ENCODE data around the gene NCL. TPM values are rescaled to one million over a fixed set of nuclear protein-coding genes. Genes with fewer than 3 reads are reported as not detected.
"Not testable (repeated sequence)": the region's sequence is repeated elsewhere in the genome, so short reads cannot be mapped to it uniquely, and the experiment has no call there.

Gene NCL
- total and polyA plus RNA-seq, 2 experiments from 2014 or later, result 222 to 527 TPM

DNA sequence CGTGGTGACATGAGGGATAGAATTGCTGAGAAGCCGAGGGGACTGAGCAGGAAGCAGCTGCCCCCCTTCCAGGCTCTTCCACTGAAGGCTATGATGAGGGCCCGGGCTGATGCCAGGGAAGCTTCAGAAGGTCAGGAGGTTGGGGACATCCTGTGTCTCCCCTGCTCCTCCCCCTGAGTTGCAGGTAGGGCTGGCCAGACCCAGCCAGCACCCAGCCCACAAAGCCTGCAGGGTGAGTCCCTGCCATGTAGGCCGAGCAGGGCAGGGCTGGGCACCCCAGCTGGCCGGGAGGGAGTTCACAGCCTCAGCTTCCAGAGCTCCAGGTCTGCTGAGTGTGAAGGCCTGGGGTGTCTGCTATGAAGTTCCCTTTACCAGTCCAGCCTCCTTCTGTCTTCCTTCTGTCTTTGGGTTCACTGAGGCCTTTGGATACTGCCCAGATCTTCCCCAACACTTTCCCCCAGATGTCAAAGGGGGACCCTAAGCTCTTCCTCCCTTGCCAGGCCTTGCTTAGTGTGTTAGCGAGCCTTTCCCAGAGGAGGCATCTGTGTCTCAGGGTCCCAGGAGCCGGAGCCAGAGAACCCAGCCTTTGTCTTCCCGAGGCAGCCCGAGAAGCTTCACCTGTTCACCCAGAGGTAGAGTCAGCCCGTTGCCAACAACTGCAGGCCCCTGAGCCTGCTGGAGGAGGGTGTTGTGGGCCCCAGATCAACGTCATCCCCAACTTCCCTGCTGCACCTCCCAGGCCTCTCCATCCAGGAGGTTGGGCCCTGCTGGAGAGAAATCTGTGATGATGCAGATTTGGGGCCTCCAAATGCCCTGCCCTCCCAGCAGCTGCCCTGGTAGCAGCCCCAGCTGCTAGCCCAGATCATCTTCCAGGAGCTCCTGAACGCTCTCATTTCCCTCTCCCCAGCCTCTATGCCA is 3.6 kb upstream of the NCL start:
- TF ChIP-seq, protein P1, sequence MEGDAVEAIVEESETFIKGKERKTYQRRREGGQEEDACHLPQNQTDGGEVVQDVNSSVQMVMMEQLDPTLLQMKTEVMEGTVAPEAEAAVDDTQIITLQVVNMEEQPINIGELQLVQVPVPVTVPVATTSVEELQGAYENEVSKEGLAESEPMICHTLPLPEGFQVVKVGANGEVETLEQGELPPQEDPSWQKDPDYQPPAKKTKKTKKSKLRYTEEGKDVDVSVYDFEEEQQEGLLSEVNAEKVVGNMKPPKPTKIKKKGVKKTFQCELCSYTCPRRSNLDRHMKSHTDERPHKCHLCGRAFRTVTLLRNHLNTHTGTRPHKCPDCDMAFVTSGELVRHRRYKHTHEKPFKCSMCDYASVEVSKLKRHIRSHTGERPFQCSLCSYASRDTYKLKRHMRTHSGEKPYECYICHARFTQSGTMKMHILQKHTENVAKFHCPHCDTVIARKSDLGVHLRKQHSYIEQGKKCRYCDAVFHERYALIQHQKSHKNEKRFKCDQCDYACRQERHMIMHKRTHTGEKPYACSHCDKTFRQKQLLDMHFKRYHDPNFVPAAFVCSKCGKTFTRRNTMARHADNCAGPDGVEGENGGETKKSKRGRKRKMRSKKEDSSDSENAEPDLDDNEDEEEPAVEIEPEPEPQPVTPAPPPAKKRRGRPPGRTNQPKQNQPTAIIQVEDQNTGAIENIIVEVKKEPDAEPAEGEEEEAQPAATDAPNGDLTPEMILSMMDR (IDR thresholded peaks at IDR 0.05; ENCODE audit: low read depth, low read length), result no peak
- peaks cover 1% of the 10 kb centered on the region for H3K36me3 ChIP-seq
- no peak overlapping the region for H3K27ac ChIP-seq
- H3K4me1 ChIP-seq (ENCODE audit: low read depth), result no peaks in the 10 kb centered on the region
- no peak overlapping the region for H3K4me3 ChIP-seq
- H3K9me3 ChIP-seq (ENCODE audit: low read depth), result no peaks in the 10 kb centered on the region
- DNase-seq (ENCODE audit: low read depth in 1 of 2, low spot score in 1 of 2), result no peak
- no peaks in the 10 kb centered on the region for H3K27me3 ChIP-seq

DNA sequence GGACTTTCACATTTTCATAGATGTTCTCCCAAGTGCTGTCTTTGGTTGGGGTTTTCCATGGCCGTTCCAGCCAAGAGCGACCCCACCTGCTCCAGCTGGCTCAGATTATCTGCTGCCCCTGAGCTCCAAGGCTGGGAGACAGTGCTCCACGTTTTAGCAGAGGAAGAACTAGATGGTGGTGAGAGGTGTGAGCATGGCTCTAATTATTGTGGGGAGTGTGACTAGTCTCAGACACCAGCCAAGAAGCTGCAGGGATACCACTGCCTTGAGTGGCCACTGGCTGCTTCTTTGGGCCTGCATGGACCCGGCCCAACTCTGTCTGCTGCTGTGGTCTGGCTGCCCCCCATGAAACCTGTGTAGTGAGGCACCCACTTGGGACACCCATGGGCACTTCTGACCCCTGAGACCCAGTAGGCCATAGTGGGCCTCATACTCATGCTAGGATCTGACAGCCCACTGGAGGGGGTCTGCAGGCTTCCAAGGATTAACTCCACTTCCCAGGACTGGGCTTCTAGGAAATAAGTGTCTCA is 2.8 kb upstream of the NCL start:
- no peak for DNase-seq (ENCODE audit: low read depth in 1 of 2, low spot score in 1 of 2)
- H3K9me3 ChIP-seq (ENCODE audit: low read depth), result no peaks in the 10 kb centered on the region
- H3K4me1 ChIP-seq (ENCODE audit: low read depth), result no peaks in the 10 kb centered on the region
- peaks cover 9% of the 10 kb centered on the region for H3K36me3 ChIP-seq
- TF ChIP-seq, protein P1 (IDR thresholded peaks at IDR 0.05; ENCODE audit: low read depth, low read length), result no peak
- H3K27me3 ChIP-seq, result no peaks in the 10 kb centered on the region
- H3K27ac ChIP-seq, result no peak overlapping the region
- H3K4me3 ChIP-seq, result no peak overlapping the region

DNA sequence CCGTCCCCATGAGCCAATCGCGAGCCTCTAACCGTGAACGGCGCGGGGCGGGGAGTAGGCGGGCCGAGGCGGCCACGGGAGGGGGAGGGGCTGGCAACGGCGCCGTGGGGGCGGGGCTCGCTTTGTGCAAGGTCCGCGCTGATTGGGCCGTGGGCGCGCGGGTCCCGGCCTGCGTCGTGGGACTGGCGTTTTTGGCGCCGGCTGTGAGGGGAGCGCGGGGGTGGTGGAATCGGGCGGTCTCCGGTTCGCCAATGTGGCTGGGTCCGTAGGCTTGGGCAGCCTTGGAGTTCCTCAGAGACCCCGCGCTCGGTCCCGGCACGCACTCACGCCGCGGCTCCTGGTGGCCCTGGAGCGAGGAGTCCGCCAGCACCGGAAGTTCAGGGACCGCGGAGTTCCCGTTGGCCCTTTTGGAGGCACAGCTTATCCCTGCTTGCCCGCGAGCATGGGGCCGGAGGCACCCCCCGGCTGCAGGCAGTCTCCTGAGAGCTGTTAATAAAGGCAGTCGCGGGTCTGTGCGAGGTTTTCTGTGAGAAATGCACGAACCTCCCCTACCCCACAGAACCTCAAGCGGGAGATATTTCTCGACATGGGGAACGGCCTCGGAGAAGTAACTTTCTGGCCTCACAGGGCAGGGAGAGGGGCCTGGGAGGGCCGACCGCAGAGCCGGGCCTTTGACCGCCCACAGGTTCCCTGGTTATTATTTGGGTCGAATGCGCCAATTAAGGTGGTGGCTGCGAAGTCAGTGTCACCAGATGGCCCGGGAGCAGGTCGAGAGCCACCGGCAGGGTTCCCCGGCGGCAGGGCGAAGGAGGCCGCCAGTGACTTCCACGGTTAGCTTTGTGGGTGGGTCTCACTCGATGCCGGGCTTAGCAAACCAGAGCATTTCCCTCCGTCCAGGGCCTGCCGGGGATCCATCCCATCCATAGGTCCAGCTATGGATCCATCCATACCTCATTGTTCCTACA is 574 bp upstream of the NCL start:
- Histone ChIP-seq H3K4me1 (ENCODE audit: low read depth) (no peaks in the 10 kb centered on the region), H3K4me3 (peak overlapping the region; percentile 53), H3K36me3 (peaks cover 29% of the 10 kb centered on the region), H3K27ac (peak overlapping the region; percentile 95), H3K9me3 (ENCODE audit: low read depth) (no peaks in the 10 kb centered on the region), H3K27me3 (no peaks in the 10 kb centered on the region)
- TF ChIP-seq, protein P1 (IDR thresholded peaks at IDR 0.05; ENCODE audit: low read depth, low read length), result no peak
- peak; percentile 25 to 99 for DNase-seq (ENCODE audit: low read depth in 1 of 2, low spot score in 1 of 2)

DNA sequence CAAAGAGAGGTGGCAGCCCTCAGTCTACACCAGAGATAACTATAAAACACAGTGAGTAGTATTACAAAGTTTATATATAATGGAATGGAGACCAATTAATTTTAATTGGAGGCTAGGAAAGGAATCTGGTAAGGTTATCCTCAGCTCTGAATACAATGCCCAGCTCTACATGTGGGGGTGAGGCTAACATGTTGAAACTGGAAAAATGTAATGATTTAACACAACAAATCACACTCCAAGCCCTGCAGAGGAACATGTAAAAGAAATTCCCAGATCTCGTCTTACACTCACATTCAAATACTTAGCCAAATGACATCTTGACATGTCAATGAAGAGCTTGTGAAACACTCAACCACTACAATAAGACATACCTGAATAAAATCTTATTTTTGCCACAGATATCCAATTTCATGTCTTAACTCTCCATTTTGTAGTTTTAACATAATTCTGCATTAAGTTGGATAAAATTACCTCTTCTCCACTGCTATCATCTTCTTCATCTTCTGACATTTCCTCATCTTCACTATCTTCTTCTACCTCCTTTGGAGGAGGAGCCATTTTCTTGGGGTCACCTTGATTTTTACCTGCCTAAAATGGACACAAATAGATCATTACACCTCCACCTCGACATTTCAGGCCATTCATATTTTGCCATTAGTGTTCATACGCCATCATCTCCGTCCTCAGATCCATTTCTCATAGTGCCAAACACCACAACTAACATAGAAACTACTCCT is 1.4 kb downstream of the NCL start:
- Histone ChIP-seq H3K4me1 (ENCODE audit: low read depth) (no peaks in the 10 kb centered on the region), H3K27ac (no peak overlapping the region), H3K9me3 (ENCODE audit: low read depth) (no peaks in the 10 kb centered on the region), H3K4me3 (peak overlapping the region; percentile 61), H3K36me3 (peaks cover 49% of the 10 kb centered on the region), H3K27me3 (no peaks in the 10 kb centered on the region)
- DNase-seq (ENCODE audit: low read depth in 1 of 2, low spot score in 1 of 2), result no peak
- TF ChIP-seq, protein P1 (IDR thresholded peaks at IDR 0.05; ENCODE audit: low read depth, low read length), result no peak

DNA sequence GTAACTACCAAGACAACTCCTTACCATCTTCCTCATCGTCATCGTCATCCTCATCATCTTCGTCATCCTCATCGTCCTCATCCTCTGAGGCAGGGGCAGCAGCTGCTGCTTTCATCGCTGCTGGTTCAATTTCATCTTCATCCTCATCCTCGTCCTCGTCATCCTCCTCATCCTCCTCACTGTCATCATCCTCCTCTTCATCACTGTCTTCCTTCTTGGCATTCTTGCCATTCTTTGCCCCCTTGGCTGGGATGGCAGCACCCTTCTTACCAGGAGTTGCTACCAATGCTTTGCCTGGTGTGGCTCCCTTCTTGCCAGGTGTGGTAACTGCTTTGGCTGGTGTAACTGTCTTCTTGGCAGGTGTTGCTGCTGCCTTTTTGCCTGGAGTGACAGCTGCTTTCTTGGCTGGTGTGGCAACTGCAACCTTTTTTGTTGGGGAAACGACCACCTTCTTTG is 2.7 kb downstream of the NCL start:
- no peaks in the 10 kb centered on the region for H3K4me1 ChIP-seq (ENCODE audit: low read depth)
- no peaks in the 10 kb centered on the region for H3K9me3 ChIP-seq (ENCODE audit: low read depth)
- H3K4me3 ChIP-seq, result no peak overlapping the region
- H3K36me3 ChIP-seq, result peaks cover 62% of the 10 kb centered on the region
- DNase-seq (ENCODE audit: low read depth in 1 of 2, low spot score in 1 of 2), result no peak
- TF ChIP-seq, protein P1 (IDR thresholded peaks at IDR 0.05; ENCODE audit: low read depth, low read length), result no peak
- no peak overlapping the region for H3K27ac ChIP-seq
- H3K27me3 ChIP-seq, result no peaks in the 10 kb centered on the region

DNA sequence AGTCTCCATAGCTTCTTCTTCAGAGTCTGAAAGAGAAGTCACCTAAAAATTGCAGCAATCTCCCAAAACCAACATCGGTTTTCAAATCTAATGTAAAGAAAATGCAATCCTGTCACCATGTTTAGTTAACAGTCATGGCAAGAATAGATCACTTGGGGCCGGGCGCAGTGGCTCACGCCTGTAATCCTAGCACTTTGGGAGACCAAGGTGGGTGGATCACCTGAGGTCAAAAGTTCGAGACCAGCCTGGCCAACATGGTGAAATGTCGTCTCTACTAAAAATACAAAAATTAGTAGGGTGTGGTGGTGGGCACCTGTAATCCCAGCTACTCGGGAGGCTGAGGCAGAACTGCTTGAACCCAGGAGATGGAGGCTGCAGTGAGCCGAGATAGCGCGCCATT is 3.4 kb downstream of the NCL start:
- not testable (repeated sequence) for H3K9me3 ChIP-seq (ENCODE audit: low read depth); H3K27me3 ChIP-seq; DNase-seq (ENCODE audit: low read depth in 1 of 2, low spot score in 1 of 2); H3K4me1 ChIP-seq (ENCODE audit: low read depth); H3K4me3 ChIP-seq; H3K27ac ChIP-seq
- peaks cover 69% of the 10 kb centered on the region for H3K36me3 ChIP-seq

All from cardiac muscle cell (in vitro differentiated cells and primary cell).